CD14-positive monocyte (primary cell): Measurements from ENCODE around the gene MACROD2. TPM values are rescaled to one million over a fixed set of nuclear protein-coding genes. Genes with fewer than 3 reads are reported as not detected.

Experiments
- DNase-seq, 3 donors: peaks; one replicate each; pipeline ENCODE4 v3.0.0-alpha.2; 2011 to 2022
- H2AFZ ChIP-seq: 2 replicates; pipeline ENCODE4 v1.6.0; 2012; ENCODE audit warnings: mild to moderate bottlenecking, low read depth, low read length, inconsistent platforms; ENCODE audit not compliant: insufficient read depth, poor library complexity, severe bottlenecking
- H3K27ac ChIP-seq, 2 donors: 1 replicate in 1 of 2; 2 replicates in 1 of 2; pipeline ENCODE4 v1.5.1; 2012 to 2013; ENCODE audit warnings: low read length in 2 of 2, control low read depth in 1 of 2, inconsistent platforms in 1 of 2, low read depth in 1 of 2, mild to moderate bottlenecking in 1 of 2
- H3K27me3 ChIP-seq, 2 donors: one replicate each; pipeline versions ENCODE4 v1.6.0 to v1.6.1; 2011 to 2013; ENCODE audit warnings: low read length in 2 of 2; ENCODE audit not compliant: control insufficient read depth in 2 of 2, insufficient read depth in 2 of 2
- H3K36me3 ChIP-seq, 2 donors: replicated peaks in 1 of 2; 1 replicate in 1 of 2; 2 replicates in 1 of 2; pipeline versions ENCODE4 v1.5.1 to v1.6.1; 2012 to 2013; ENCODE audit warnings: low read length in 2 of 2, control low read depth in 1 of 2, inconsistent platforms in 1 of 2, mild to moderate bottlenecking in 1 of 2; ENCODE audit not compliant: insufficient read depth in 2 of 2, control insufficient read depth in 1 of 2
- H3K4me1 ChIP-seq, 2 donors: 1 replicate in 1 of 2; 2 replicates in 1 of 2; pipeline versions ENCODE4 v1.5.1 to v1.6.1; 2012 to 2013; ENCODE audit warnings: low read length in 2 of 2, control low read depth in 1 of 2, inconsistent platforms in 1 of 2, mild to moderate bottlenecking in 1 of 2, moderate library complexity in 1 of 2; ENCODE audit not compliant: insufficient read depth in 2 of 2, control insufficient read depth in 1 of 2
- H3K4me2 ChIP-seq: replicated peaks from 2 replicates; pipeline ENCODE3; 2012; ENCODE audit warnings: low read length, moderate library complexity, mild to moderate bottlenecking; ENCODE audit not compliant: poor library complexity, severe bottlenecking; ENCODE audit errors: extremely low read depth
- H3K4me3 ChIP-seq, 3 experiments: fragments of 200-600 bp in 1 of 3; sonication (generic) in 1 of 3; replicated peaks in 1 of 3; 1 replicate in 2 of 3; 2 replicates in 1 of 3; pipeline ENCODE4 v1.5.1; 2011 to 2013; ENCODE audit warnings: low read length in 3 of 3, mild to moderate bottlenecking in 3 of 3, control low read depth in 2 of 3, low read depth in 2 of 3, inconsistent platforms in 1 of 3, moderate library complexity in 1 of 3
- H3K79me2 ChIP-seq: 2 replicates; pipeline ENCODE4 v1.6.0; 2012; ENCODE audit warnings: mild to moderate bottlenecking, control low read depth, inconsistent platforms, low read length, moderate library complexity; ENCODE audit not compliant: insufficient read depth
- H3K9ac ChIP-seq: 2 replicates; pipeline ENCODE4 v1.6.0; 2017; ENCODE audit warnings: low read length, mild to moderate bottlenecking; ENCODE audit not compliant: insufficient read depth, poor library complexity, severe bottlenecking
- H3K9me3 ChIP-seq, 2 donors: replicated peaks in 1 of 2; 1 replicate in 1 of 2; 2 replicates in 1 of 2; pipeline versions ENCODE4 v1.5.1 to v1.6.1; 2012 to 2013; ENCODE audit warnings: low read length in 2 of 2, control low read depth in 1 of 2; ENCODE audit not compliant: control insufficient read depth in 1 of 2, insufficient read depth in 1 of 2
- H4K20me1 ChIP-seq: 2 replicates; pipeline ENCODE4 v1.6.0; 2012; ENCODE audit warnings: mild to moderate bottlenecking, low read length, control low read depth, moderate library complexity; ENCODE audit not compliant: insufficient read depth
- H3K27ac Mint-ChIP-seq, 7 donors: one replicate each; pipeline ENCODE4 v1.8.0; 2020; ENCODE audit warnings: mild to moderate bottlenecking in 7 of 7, mixed read lengths in 7 of 7, moderate library complexity in 6 of 7, inconsistent platforms in 2 of 7
- H3K27me3 Mint-ChIP-seq, 3 donors: one replicate each; pipeline ENCODE4 v1.8.0; 2021 to 2022; ENCODE audit warnings: low read depth in 3 of 3, mild to moderate bottlenecking in 3 of 3, mixed read lengths in 3 of 3, moderate library complexity in 3 of 3, inconsistent platforms in 1 of 3
- H3K36me3 Mint-ChIP-seq, 2 donors: one replicate each; pipeline ENCODE4 v1.8.0; 2020; ENCODE audit warnings: mixed read lengths in 2 of 2, inconsistent platforms in 1 of 2, mild to moderate bottlenecking in 1 of 2
- H3K4me1 Mint-ChIP-seq: one replicate; pipeline ENCODE4 v1.8.0; 2020; ENCODE audit warnings: mild to moderate bottlenecking, mixed read lengths
- H3K4me3 Mint-ChIP-seq, 2 donors: one replicate each; pipeline ENCODE4 v1.8.0; 2020; ENCODE audit warnings: mild to moderate bottlenecking in 2 of 2, mixed read lengths in 2 of 2, moderate library complexity in 1 of 2
- H3K9me3 Mint-ChIP-seq, 7 donors: one replicate each; pipeline ENCODE4 v1.8.0; 2020 to 2022; ENCODE audit warnings: mixed read lengths in 7 of 7, mild to moderate bottlenecking in 6 of 7, moderate library complexity in 6 of 7, inconsistent platforms in 2 of 7
- WGBS: methylation state at CpG from one replicate; pipeline ENCODE4 v1.1.5; 2013; ENCODE audit warnings: missing lambda C conversion rate; ENCODE audit not compliant: insufficient coverage; 5-methylcytosine and 5-hydroxymethylcytosine counted together
- intact Hi-C, 2 donors: fragments of 100-400 bp; cut with micrococcal nuclease; formaldehyde crosslinking; loops; one replicate each; pipeline versions ENCODE4 v1.15.0 to v1.15.1; 2023
- polyA plus RNA-seq, 3 donors: library from polyadenylated mRNA; depleted of rRNA in 1 of 3; unstranded in 2 of 3; stranded (reverse) in 1 of 3; fragments of 300-500 nt in 2 of 3; fragments of >200 nt in 1 of 3; fragmentation: Illumina TruSeq in 2 of 3; gene quantifications; 1 replicate in 2 of 3; 2 replicates in 1 of 3; pipeline ENCODE4 v1.2.3, GENCODE V29; 2012 to 2021
- TF ChIP-seq, protein P1 (sequence below): fragments of 200-600 bp; IDR thresholded peaks from one replicate; pipeline ENCODE4 v1.8.0; 2022; ENCODE audit warnings: antibody characterized with exemption, mild to moderate bottlenecking

MACROD2 gene
- polyA plus RNA-seq, 3 donors, result 0.23 TPM; not detected in 2

- no peaks in the 10 kb centered on the region for H3K4me1 ChIP-seq
- no peaks in the 10 kb centered on the region for H4K20me1 ChIP-seq
- no peak overlapping the region for H3K4me3 Mint-ChIP-seq
- no peak overlapping the region for H3K4me2 ChIP-seq
- peaks cover 0 to 7% (median 3%) of the 10 kb centered on the region in 7 donors for H3K9me3 Mint-ChIP-seq
- intact Hi-C loops, result no loop called here
- H3K4me3 ChIP-seq, result no peak overlapping the region
- H3K27me3 ChIP-seq, result no peaks in the 10 kb centered on the region
- no peaks in the 10 kb centered on the region for H3K36me3 ChIP-seq
- no peak overlapping the region for H3K27ac ChIP-seq
- H2AFZ ChIP-seq, result no peak overlapping the region
- 92% methylated on average over 8 of the region's 9 CpGs for WGBS
- DNase-seq, result no peak
- no peaks in the 10 kb centered on the region for H3K9me3 ChIP-seq
- TF ChIP-seq, protein P1, sequence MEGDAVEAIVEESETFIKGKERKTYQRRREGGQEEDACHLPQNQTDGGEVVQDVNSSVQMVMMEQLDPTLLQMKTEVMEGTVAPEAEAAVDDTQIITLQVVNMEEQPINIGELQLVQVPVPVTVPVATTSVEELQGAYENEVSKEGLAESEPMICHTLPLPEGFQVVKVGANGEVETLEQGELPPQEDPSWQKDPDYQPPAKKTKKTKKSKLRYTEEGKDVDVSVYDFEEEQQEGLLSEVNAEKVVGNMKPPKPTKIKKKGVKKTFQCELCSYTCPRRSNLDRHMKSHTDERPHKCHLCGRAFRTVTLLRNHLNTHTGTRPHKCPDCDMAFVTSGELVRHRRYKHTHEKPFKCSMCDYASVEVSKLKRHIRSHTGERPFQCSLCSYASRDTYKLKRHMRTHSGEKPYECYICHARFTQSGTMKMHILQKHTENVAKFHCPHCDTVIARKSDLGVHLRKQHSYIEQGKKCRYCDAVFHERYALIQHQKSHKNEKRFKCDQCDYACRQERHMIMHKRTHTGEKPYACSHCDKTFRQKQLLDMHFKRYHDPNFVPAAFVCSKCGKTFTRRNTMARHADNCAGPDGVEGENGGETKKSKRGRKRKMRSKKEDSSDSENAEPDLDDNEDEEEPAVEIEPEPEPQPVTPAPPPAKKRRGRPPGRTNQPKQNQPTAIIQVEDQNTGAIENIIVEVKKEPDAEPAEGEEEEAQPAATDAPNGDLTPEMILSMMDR, result no peak
- peaks cover 0 to 5% (median 0%) of the 10 kb centered on the region in 3 donors for H3K27me3 Mint-ChIP-seq
- no peak overlapping the region for H3K27ac Mint-ChIP-seq
- H3K4me1 Mint-ChIP-seq, result no peaks in the 10 kb centered on the region
- H3K36me3 Mint-ChIP-seq, result no peaks in the 10 kb centered on the region
- H3K9ac ChIP-seq, result no peak overlapping the region
- no peaks in the 10 kb centered on the region for H3K79me2 ChIP-seq
Observed at GRCh38 chr20:15902493-15902892, 1907.2 kb downstream of the MACROD2 start.

DNA sequence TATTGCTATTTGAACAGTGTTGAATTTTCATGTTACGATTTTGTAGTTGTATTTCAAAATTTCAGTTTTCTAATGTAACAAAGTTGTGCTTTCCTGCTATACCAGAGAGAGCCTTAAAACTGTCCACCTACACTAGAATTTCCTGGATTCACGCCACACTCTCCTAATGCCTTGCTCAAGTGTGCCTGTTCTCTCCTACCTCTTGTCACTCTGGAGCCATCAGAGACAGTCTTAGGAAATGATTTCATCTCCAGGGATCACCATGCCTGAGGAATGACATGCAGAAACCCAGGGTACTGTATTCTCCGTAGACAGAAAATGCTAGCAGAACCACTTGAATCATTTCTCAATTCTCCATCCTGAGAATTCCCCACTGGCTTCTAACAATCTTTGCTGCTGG, 1910.3 kb downstream of the MACROD2 start:
- no peaks in the 10 kb centered on the region for H3K27me3 ChIP-seq
- TF ChIP-seq, protein P1, result no peak
- no peaks in the 10 kb centered on the region for H3K4me1 ChIP-seq
- no peak for DNase-seq
- Mint-ChIP-seq H3K27me3 (peaks cover 0 to 5% (median 0%) of the 10 kb centered on the region in 3 donors), H3K4me1 (no peaks in the 10 kb centered on the region), H3K36me3 (no peaks in the 10 kb centered on the region), H3K27ac (no peak overlapping the region), H3K4me3 (no peak overlapping the region), H3K9me3 (peaks cover 0 to 9% (median 6%) of the 10 kb centered on the region in 7 donors)
- H3K79me2 ChIP-seq, result no peaks in the 10 kb centered on the region
- no peak overlapping the region for H3K4me3 ChIP-seq
- H3K9ac ChIP-seq, result no peak overlapping the region
- WGBS, result 100% methylated on average over 1 of the region's 3 CpGs
- no peaks in the 10 kb centered on the region for H4K20me1 ChIP-seq
- no peak overlapping the region for H3K4me2 ChIP-seq
- H2AFZ ChIP-seq, result no peak overlapping the region
- no peaks in the 10 kb centered on the region for H3K9me3 ChIP-seq
- intact Hi-C loops, result no loop called here
- H3K27ac ChIP-seq, result no peak overlapping the region
- no peaks in the 10 kb centered on the region for H3K36me3 ChIP-seq
